Measurements from ENCODE around the gene FCAMR.

FCAMR gene

GRCh38 chr1:207014728-207015127 lies 44.5 kb upstream of the FCAMR start:
- no peak for DNase-seq (ENCODE audit: low read depth)
- H3K4me3 ChIP-seq (ENCODE audit: low read depth, low read length), result no peak overlapping the region
- in situ Hi-C loops (cut with HindIII; ENCODE audit: low sequenced_read_pairs), result no loop called here
- no peak for TF ChIP-seq CTCF (IDR thresholded peaks at IDR 0.05; ENCODE audit: low read depth, low read length, missing control alignments)

- no peak for TF ChIP-seq CTCF (IDR thresholded peaks at IDR 0.05; ENCODE audit: low read depth, low read length, missing control alignments)
- in situ Hi-C loops (cut with HindIII; ENCODE audit: low sequenced_read_pairs), result no loop called here
- no peak overlapping the region for H3K4me3 ChIP-seq (ENCODE audit: low read depth, low read length)
- DNase-seq (ENCODE audit: low read depth), result no peak
Measured at GRCh38 chr1:207013321-207014085, 43.2 kb upstream of the FCAMR start.

- no peak for DNase-seq (ENCODE audit: low read depth)
- TF ChIP-seq CTCF (IDR thresholded peaks at IDR 0.05; ENCODE audit: low read depth, low read length, missing control alignments), result no peak
- in situ Hi-C loops (cut with HindIII; ENCODE audit: low sequenced_read_pairs), result no loop called here
- H3K4me3 ChIP-seq (ENCODE audit: low read depth, low read length), result no peak overlapping the region
Measured at GRCh38 chr1:207010726-207011125, 40.5 kb upstream of the FCAMR start.

GRCh38 chr1:207009945-207010344 lies 39.7 kb upstream of the FCAMR start:
- no peak for DNase-seq (ENCODE audit: low read depth)
- in situ Hi-C loops (cut with HindIII; ENCODE audit: low sequenced_read_pairs), result no loop called here
- TF ChIP-seq CTCF (IDR thresholded peaks at IDR 0.05; ENCODE audit: low read depth, low read length, missing control alignments), result no peak
- H3K4me3 ChIP-seq (ENCODE audit: low read depth, low read length), result no peak overlapping the region

DNA sequence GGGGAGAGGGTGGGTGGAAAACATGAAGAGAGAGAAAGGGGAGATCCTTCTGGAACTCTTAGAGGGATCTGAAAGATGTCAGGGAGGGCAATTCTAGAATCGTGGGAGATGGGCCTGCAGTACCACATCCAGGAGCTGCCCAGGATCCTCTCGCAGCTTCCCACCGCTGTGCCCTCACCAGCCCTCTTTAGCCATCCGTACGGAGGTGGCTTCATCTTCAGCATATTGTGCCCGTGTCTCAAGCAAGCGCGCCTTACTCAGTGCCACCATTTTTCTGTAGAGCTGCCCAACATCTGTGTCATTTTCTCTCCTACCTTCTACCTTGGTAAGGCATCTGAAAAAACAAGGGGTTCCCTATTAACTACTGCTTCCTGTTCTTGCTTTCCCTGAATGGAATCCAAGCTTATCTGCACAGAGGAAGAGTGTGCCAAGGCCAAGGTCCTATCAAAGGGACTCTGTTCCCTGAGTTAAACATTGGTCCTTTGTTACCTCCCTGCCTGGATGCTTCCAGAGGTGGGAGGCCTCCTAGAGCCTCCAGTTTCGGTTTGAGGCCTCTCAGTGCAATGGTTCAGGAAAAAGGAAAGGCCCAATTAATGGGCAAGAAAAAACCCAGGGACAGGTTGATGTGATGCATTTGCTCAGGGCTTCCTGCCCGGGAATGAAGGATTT lies 39.1 kb upstream of the FCAMR start:
- H3K4me3 ChIP-seq (ENCODE audit: low read depth, low read length), result no peak overlapping the region

More for the DNA sequence above, 39.1 kb upstream of the FCAMR start:
- DNase-seq (ENCODE audit: low read depth), result no peak
- in situ Hi-C loops (cut with HindIII; ENCODE audit: low sequenced_read_pairs), result no loop called here
- TF ChIP-seq CTCF (IDR thresholded peaks at IDR 0.05; ENCODE audit: low read depth, low read length, missing control alignments), result no peak

All from astrocyte of the cerebellum (primary cell).